ENCODE measurements around the gene CHMP3. TPM values are rescaled to one million over a fixed set of nuclear protein-coding genes. Genes with fewer than 3 reads are reported as not detected.
"Not testable (repeated sequence)": the region's sequence is repeated elsewhere in the genome, so short reads cannot be mapped to it uniquely, and the experiment has no call there.

The CHMP3 gene
- total RNA-seq, 1 donor from 2014 or later: 99.9 TPM

DNA sequence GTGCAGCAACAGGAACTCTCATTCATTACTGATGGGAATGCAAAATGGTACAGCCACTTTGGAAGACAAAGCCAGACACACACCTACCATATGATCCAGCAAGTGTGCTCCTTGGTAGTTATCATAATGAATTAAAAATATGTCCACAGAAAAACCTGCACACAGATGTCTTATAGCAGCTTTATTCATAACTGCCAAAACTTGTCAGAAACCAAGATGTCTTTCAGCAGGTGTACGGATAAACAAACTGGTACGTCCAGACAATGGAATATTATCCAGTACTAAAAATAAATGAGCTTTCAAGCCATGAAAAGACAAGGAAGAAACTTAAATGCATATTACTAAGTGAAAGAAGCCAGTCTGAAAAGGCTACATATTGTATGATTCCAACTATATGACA, 50.4 kb downstream of the CHMP3 start:
- no peak for DNase-seq (ENCODE audit: low spot score)

DNA sequence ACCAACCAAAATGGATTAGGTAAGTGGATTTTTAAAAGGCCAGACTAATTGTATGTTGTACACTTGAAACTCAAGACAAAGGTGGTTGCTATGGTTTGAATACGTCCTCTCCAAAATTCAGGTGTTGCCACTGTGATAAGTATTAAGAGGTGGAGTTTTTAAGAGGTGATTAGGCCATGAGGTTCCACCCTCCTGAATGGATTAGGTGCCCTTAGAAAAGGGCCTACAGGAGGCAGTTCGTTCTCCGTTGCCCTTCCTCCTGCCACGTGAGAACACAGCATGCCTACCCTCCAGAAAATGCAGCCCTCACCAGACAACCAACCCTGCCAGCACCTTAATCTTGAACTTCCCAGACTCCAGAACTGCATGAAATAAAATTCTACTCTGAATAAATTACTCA, 51.2 kb downstream of the CHMP3 start:
- no peak for DNase-seq (ENCODE audit: low spot score)

DNA sequence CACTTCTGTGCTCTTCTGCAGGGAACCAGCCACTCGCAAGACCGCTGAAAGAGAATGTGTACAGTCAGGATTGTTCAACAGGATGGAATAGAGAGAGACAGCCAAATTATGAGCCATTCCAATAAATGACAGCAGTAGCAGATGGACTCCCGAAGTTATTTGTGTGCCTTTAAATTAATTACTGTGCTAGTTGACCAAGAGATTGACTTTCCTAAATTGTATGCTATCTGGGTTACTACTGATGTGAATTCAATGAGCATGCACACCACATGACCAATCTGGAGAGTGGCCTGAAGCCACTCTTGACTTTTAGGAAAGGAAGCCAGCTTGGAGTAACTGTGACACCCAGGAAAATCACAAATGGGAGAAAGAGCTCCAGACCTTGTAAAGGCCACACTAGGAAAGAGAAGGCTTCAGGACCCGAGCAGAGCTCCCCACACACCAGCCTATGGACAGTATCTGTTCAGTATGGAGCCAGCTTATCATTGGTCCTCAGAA, 52.8 kb downstream of the CHMP3 start:
- DNase-seq (ENCODE audit: low spot score): no peak

DNA sequence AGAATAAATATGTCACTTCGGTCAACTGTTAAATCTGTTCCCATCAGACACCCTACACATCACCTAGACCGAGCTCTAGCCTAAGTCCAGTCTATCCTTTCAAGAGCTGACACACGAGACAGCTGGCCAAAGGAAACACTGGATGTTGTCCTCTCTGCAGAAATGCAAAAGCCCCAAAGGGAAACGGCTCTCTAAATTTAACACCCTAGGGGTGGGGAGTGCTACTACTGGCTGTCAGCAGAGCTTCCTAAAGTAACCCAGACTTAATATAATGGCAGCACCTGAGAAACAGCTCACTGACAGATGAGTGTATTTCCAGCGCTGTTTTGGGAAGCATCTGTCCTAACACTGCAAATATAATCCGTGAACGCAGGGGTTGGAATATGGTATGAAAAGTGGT, 55.6 kb downstream of the CHMP3 start:
- DNase-seq (ENCODE audit: low spot score): no peak

DNA sequence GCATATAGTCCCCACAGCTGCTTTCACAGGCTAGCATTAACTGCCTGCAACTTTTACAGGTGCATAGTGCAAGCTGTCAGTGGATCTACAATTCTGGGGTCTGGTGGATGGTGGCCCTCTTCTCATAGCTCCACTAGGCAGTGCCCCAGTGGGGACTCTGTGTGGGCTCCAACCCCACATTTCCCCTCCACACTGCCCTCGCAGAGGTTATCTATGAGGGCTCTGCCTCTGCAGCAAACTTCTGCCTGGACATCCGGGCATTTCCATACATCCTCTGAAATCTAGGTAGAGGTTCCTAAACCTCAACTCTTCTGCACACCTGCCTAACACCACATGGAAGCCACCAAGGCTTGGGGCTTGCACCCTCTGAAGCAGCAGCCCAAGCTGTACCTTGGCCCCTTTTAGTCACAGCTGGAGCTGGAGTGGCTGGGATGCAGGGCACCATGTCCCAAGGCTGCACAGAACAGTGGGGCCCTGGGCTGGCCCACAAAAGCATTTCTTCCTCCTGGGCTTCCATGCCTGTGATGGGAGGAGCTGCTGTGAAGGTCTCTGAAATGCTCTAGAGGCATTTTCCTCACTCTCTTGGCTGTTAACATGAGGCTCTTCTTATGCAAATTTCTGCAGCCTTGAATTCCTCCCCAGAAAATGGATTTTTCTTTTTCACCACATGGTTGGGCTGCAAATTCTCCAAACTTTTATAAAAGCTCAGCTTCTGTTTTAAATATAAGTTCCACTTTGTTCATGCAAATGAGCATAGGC, 62.7 kb downstream of the CHMP3 start:
- DNase-seq (ENCODE audit: low spot score): no peak

DNA sequence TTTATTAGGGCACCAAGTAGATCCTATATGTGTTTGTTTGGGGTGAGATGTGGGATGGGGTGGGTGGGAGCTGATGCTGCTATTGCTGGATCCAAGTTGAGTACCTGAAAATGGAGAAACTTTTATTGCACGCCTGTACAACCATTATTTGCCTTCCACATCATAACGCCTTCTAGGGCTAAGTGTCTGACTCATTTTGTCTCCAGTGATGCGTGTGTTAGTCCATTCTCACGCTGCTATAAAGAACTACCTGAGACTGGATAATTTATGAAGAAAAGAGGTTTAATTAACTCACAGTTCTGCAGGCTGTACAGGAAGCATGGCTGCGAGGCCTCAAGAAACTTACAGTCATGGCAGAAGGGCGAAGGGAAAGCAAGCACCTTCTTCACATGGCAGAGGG, 63.9 kb downstream of the CHMP3 start:
- DNase-seq (ENCODE audit: low spot score): no peak

DNA sequence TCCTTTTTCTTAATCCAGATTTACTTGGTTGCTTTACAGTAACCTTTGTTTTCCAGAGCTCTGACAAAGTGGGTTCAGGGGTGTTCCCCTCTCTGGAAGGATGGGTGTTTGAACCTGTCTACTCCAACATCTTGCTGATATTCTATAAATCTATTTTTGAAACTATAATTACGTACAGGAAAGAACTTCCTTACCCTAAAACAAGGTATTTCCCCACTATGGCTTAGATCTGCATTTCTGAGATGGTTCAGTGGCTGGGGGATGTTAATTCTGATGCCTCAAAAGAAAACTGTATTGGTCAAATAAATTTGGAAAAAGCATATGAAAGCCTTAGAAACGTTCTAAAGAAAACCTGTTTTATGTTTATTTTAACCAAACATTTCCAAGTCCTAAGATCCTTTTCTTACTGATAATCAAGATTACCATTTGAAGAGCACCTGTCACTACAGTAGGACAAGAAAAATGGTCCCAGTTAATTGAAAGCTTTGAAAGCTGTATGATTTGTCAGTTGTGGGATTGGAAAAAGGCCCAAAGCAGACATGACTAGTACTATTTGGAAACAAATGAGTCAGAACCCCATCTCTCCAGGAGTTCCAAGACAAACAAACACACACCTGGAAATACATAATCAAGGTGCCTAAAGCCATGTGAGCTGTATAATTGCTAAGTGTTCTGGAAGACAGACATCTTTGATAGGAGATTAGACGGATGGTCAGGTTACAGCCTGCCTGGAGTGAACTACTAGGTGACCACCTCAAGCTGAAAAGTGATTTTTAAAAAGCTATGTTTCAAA, 64.6 kb downstream of the CHMP3 start:
- DNase-seq (ENCODE audit: low spot score): no peak

DNA sequence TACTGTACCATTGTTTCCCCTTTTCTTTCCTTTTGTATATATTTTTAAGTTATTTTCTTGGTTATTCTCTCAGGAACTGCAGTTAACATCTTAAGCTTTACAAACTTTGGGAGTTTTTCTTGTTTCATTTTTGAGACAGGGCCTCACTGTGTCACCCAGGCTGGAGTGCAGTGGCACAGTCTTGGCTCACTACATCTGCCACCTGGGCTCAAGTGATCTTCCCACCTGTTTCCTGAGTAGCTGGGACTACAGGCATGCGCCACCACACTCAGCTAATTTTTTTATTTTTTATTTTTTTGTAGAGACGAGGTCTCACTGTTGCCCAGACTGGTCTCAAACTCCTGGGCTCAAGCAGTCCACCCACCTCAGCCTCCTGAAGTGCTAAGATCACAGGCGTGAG, 66.9 kb downstream of the CHMP3 start:
- not testable (repeated sequence) for DNase-seq (ENCODE audit: low spot score)

DNA sequence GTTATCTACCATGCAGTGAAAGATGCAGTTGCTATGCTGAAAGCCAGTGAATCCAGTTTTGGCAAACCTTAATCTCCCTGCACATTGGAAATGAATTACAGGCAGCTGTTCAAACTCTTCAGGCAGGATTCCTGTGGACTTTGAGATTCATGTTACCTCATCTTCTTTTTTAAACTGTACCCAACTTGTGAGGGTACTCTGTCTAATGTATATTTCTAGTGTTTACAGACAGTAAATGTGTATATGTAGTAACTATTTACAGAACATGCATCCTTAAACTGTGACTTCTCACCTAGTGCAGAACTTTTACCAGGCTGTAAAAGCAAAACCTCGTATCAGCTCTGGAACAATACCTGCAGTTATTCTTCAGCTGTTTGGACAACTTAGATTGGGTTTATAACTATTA, 71.2 kb downstream of the CHMP3 start:
- DNase-seq (ENCODE audit: low spot score): no peak

DNA sequence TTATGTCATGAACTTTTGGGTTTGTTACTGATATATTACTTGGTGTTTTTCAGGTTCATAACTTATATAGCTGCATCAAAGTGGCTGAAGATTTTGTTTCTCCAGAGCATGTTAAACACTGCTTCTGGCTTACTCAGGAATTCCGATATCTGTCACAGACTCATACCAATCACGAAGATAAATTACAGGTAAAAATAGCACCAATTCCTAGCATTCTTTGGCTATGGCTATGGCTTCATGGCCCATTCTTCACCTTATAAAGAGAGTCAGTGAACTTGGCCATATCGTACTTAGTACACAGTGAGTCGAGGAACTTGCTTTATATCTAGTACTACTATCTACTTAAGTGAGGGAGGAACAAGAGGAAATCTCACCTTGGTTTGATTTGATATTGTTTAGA, 72.2 kb downstream of the CHMP3 start:
- no peak for DNase-seq (ENCODE audit: low spot score)

DNA sequence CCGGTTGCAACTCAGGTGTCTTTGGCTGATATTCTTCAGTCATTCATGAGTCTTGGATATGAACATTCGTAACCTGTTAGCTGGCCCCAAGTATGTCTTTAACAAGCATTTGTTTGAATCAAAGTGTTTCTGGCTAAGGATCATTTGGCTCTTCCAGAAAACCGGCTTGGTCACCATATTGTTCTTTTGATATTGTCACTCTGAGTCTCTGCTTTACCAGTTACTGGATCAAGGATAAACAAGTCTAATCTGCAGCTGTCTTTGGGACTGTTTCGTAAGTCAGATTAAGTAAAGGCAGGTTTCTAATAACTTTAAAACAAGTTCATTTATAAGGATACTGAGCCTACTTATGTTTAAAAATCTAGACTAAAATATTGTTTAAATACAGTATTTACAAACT, 73.0 kb downstream of the CHMP3 start:
- no peak for DNase-seq (ENCODE audit: low spot score)

DNA sequence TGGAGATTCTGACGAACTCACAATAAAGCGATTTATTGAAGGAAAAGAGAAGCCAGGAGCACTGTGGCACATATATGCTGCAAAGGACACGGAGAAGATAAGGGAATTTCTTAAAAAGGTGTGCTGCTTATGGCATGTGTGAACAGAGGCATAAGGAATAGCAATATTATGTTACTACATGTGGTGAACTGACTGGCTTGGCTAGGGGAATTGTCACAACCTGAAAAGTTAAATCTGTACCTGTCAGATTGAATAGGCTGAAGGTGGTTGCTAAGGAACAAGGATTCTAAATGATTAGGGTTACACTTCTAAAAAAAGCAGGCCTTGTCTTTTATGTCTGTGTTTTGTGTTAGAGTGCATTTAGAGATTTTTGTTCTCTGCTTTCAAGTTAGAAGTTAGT, 73.7 kb downstream of the CHMP3 start:
- DNase-seq (ENCODE audit: low spot score): no peak

DNA sequence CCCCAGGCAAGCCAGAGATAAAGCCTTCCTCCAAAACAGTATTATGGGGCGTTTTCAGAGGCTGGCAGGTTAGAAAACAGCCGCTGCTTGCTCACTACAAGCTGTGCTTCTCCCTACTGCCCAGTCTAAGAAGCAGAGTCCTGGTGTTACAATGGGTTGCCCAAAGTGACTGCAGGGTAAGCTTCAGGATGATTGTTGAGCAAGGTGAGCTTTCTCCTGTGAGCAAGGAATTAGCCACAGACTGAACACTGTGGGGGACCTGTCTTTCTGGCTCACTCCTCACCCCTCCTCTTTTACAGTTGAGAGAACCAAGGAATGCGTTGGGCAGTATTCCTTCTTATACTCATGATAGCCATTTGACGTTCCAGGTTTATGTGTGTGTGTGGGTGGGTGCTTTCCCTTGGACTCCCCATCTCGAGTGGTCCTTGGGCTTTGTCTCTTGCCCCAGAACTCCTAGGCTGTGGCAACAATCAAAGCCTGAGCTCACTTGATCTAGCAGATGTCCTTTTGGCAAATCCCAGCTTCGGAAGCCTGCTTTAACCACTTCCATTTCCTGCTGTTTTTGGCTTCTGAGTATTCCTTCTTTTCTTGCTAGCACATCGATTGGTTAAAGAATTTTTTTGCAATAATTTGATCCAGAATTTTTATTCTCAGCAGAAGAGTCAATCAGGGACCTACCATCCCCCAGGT, 74.5 kb downstream of the CHMP3 start:
- DNase-seq (ENCODE audit: low spot score): no peak

DNA sequence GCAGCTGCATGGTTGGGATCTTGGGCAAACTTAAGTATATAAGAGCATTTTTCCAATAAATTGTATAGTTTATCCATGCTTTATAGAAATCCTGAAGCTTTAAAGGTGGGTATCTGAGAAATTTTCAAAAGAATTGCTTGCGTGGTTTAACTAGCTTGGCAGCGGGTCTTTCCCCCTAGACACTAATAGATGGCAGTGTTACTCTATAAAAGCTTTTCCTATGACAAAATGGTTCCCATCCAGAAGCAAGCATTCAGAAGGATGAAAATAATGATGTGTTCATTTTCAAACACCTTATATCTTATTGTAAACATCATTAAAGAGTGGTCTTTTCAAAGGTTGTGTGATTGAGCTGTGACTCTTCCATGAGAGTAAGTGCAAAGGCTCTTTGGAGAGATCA, 76.2 kb downstream of the CHMP3 start:
- no peak for DNase-seq (ENCODE audit: low spot score)

DNA sequence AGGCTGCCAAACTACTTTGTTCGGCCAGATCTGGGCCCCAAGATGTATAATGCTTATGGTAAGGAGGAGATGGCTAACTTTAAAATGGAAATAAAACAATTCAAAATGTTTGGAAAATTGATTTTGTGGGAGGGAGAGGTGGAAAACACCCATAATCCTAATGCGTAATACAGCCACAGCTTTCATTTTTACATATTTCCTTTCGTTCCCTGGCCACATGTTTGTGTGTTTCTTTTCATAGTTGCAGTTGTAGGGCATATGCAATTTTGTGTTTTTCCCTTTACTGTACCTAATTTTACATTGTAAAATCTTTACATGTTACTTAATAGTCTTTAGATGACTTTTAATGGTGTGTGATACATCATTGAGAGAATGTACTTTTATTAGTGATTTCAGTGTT, 77.4 kb downstream of the CHMP3 start:
- no peak for DNase-seq (ENCODE audit: low spot score)

DNA sequence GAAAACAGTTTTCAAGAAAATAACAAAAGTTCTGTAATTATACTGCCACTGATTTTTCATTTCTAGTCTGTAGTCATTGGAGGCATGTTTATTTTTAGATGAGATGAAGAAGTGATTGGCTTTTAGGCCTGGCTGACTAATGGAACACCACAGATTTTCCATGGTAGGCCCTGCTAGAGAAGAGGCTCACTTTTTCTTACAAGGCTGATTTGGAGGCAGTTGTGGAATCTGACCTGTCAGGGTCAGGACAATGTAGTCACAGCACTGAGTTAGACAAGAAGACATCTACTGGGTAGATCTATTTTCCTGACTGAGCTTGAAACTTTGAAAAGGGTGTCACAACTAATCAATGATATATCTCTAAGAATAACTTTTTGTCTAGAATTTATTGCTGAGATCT, 78.1 kb downstream of the CHMP3 start:
- DNase-seq (ENCODE audit: low spot score): no peak

DNA sequence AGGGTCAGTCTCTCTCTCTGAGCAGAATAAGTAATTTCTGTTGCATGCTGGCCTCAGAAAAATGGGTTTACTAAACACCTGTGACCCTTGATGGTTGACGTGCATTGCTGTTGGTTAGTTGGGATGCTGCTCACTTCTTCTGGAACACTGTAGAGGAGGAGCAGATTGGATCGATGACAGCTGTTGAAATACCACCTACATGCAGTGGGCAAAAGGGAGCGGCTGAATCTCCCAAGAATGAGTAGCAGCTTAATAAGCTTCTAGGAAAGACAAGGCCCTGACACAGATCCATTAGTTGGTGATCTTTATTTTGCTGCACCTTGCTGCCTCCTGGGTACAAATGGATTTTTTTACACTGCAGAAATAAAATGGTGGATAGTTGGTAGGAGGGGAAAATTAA, 78.9 kb downstream of the CHMP3 start:
- no peak for DNase-seq (ENCODE audit: low spot score)

DNA sequence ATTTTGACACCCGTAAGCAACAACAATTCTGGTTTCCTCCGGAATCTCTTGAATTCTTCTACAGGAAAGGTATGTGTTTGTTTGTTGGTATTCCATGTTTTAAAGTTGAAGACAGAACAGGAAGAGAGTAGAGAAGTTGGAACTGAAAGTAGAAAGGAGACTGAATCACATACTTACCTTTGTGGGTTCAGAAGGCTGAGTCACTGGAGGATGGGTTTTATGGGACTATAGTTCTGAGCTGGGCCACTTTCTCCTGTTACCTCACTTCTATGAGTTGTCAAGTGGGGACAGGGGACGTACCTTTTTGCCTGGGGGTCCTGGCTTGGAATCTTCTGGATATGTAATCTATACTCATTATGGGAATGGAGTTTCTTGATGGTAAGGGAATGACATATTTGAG, 81.2 kb downstream of the CHMP3 start:
- no peak for DNase-seq (ENCODE audit: low spot score)

DNA sequence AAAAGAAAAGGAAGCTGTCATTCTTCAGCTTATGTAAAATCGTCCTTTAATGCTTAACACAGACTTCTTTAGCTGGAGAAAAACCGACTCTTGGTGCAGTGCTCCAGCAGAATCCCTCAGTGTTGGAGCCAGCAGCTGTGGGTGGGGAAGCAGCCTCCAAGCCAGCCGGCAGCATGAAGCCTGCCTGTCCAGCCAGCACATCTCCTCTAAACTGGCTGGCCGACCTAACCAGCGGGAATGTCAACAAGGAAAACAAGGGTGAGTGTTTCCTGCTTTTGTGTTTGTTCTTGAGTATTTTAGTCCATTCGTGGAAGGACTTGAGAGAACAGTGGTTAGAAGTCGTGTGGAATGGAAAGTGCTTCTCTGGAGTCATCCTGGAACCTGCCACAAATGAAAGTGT, 83.1 kb downstream of the CHMP3 start:
- DNase-seq (ENCODE audit: low spot score): no peak

DNA sequence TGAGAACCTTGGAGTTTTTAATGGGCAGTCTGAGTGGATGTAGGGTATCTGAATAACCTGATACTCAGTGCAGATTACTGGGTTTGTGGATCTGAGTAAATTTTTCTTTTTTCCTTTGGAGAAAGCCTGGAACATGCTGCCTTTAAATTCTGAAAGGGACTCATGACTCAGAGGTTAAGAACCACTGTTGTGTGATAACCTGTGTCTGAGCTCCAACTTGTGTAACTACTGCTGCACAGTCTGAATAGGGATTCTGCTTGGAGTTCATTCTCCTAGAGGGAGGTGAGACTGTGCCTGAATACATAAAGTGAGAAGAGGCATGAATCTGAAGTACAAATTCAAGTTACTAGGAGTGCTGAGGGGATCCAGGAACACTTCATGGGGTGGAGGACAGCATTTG, 85.9 kb downstream of the CHMP3 start:
- no peak for DNase-seq (ENCODE audit: low spot score)

DNA sequence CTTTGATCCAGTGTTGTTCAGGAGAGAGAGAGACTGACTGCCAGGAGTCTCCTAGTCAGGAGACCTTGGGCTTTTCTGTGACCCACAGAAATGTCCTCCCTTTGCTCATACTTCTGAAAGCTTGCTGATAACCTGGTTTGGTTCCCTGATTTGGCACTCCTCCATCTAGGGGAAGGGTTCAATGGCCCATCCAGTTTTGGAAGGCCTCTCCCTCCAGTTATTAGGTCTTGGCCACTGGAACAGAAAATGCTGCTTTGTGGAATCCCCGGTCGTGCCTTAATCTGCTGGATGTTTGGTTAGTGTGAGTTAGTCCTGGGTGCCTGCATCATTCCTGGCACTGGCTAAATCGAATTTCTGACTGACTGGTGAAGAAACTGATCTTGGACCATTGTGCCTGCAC, 86.3 kb downstream of the CHMP3 start:
- no peak for DNase-seq (ENCODE audit: low spot score)

DNA sequence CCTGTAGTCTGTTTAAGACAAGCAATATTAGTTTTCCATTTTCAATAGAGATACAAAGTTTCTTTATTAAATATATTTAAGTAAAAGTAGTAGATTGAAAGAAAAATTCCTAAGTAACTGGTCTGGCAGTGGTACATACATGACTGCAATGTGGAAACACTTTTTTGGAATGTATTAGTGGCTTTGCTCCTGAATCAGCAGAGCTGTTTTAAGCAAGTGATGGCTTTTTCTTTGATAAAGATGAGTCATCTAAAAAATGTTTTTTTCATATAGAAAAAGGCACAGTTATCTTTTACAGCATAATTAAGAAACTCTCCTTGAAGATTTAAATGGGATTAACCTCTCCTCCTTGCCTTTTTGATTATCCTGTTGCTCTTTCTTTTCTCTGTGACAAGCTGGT, 87.2 kb downstream of the CHMP3 start:
- no peak for DNase-seq (ENCODE audit: low spot score)

All from mesenteric fat pad (tissue), 1 donor.